ENCODE measurements around the gene RECK.

RECK gene

DNA sequence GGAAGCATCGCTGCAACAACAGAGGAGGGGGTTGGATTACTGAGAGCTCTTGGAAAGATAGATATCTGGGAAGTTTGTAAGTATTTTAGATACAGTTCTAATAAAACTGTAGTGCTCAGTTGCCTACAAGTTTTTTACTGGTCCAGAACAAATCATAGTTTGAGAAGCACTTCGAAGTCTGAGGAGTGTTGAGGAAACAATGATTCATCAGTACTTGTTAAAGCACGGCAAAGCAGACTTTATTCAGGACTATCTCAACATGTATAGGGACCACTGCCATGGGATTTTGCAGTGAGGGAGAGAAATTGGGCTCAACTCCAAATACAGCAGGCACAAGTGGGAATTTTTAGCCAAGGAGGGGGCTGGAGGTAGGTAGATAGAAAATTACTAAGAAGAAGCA is 25.3 kb upstream of the RECK start:
- no peak overlapping the region for H3K27ac ChIP-seq
- DNase-seq (ENCODE audit: low spot score), result no peak
- POLR2A ChIA-PET (ENCODE audit: low non-redundant PET), result no interaction called here
- TF ChIP-seq, protein P1, sequence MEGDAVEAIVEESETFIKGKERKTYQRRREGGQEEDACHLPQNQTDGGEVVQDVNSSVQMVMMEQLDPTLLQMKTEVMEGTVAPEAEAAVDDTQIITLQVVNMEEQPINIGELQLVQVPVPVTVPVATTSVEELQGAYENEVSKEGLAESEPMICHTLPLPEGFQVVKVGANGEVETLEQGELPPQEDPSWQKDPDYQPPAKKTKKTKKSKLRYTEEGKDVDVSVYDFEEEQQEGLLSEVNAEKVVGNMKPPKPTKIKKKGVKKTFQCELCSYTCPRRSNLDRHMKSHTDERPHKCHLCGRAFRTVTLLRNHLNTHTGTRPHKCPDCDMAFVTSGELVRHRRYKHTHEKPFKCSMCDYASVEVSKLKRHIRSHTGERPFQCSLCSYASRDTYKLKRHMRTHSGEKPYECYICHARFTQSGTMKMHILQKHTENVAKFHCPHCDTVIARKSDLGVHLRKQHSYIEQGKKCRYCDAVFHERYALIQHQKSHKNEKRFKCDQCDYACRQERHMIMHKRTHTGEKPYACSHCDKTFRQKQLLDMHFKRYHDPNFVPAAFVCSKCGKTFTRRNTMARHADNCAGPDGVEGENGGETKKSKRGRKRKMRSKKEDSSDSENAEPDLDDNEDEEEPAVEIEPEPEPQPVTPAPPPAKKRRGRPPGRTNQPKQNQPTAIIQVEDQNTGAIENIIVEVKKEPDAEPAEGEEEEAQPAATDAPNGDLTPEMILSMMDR (conservative IDR thresholded peaks at IDR 0.05; ENCODE audit: low read depth), result no peak
- CTCF ChIA-PET, result interaction anchor here (0.6 kb wide), 1 partner anchor 154 kb away, joined by 3 read pairs; no protein-coding TSS in a partner anchor

DNA sequence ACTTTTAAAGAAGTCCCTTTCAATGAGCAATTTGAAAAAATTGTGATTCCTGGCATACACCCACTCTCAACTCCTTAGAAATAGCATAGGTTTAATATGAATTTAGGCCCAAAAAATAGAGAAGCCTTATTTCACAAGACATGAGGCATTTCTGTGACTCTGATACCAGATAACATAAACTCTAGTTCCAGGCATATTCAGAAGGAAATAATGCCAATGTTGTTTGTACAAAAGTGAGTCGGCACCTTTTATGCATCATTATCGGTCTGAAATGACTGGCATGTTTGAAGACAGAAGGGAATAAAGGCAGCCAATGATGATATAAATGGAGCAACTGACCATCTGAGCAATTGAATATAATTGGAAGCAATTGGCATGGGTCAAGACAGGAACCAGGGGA is 19.4 kb upstream of the RECK start:
- ChIA-PET POLR2A (ENCODE audit: low non-redundant PET) (no interaction called here), CTCF (no interaction called here)

DNA sequence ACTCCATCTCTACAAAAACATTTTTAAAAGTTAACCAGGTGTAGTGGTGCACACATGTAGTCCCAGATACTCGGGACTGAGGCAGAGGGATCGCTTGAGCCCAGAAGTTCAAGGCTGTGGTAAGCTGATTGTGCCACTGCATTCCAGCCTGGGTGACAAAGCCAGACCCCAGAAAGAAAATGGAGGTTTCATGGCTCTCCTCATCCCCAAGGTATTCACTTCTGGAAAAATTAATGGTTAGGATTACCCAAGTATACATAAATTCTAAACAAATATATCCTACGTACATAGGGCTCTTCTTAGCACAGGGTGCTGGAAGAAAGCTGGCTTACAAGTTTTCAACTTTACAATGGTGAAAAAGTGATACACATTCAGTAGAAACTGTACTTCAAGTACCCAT is 18.6 kb upstream of the RECK start:
- POLR2A ChIA-PET (ENCODE audit: low non-redundant PET), result no interaction called here
- DNase-seq (ENCODE audit: low spot score), result no peak
- TF ChIP-seq, protein P1 (conservative IDR thresholded peaks at IDR 0.05; ENCODE audit: low read depth), result no peak
- H3K27ac ChIP-seq, result no peak overlapping the region
- CTCF ChIA-PET, result no interaction called here

More for the DNA sequence above, 19.4 kb upstream of the RECK start:
- no peak overlapping the region for H3K27ac ChIP-seq
- no peak for DNase-seq (ENCODE audit: low spot score)
- TF ChIP-seq, protein P1 (conservative IDR thresholded peaks at IDR 0.05; ENCODE audit: low read depth), result no peak

DNA sequence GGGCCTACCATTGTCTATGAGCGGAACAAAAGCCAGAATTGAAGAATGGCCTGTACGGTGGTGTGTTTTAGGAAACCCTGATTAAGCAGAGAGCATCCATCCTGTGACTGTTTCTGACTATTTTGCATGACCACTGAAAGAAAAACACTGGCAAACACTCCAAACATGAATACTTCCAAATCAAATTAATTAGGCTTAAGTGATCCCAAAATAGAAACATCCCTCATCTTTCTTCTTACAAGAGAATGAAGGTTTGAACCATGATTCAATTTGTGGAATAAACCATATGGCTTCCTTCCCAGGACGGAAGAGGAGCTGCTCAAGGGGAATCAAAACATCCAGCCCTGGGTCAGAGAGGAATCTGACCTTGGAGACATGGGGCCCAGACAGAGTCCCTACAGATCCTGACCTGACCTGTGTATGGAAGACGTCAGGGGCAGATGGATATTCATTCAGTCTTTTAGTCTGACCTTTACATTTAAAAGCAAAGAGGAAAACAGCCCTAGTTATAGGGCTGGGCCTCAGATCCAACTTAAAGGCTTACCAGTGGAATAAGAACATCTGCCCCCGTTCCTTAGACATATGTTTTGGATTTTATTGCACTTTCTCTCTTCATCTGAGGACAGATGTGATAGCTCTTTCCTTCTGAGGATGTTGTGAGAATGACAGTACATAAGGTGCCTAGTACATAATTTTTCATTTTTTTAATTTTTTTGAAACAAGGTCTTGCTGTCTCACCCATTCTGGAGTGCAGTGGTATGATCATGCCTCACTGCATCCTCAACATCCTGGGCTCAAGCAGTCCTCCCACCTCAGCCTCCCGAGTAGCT is 17.6 kb upstream of the RECK start:
- ChIA-PET POLR2A (ENCODE audit: low non-redundant PET) (no interaction called here), CTCF (interaction anchor here (0.6 to 1.1 kb wide), 2 partner anchors 116 to 137 kb away, joined by 3 read pairs; no protein-coding TSS in a partner anchor)
- no peak for DNase-seq (ENCODE audit: low spot score)
- no peak overlapping the region for H3K27ac ChIP-seq
- TF ChIP-seq, protein P1 (conservative IDR thresholded peaks at IDR 0.05; ENCODE audit: low read depth), result no peak

DNA sequence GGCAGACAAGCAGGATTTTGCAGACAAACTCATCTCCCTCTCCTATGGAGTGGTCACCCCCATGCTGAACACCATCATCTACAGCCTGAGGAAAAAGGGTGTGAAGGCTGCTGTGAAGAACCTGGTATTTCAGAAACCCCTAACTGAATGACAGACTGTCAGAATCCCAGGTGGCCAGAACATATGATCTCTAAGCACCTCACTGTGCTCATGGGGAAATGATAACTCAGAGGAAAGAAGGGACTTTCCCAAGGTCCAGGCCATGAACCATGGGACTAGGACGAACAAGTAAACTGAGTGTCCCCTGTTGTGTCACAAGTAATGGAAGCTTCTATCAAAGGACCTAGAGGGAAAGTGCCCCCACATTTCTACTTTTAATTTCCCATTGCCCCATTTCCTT is 14.7 kb upstream of the RECK start:
- ChIA-PET CTCF (interaction anchor here (1.1 to 2.5 kb wide), 2 partner anchors 66 to 67 kb away, joined by 4 to 19 read pairs; no protein-coding TSS in a partner anchor), POLR2A (ENCODE audit: low non-redundant PET) (no interaction called here)
- H3K27ac ChIP-seq, result no peak overlapping the region
- TF ChIP-seq, protein P1 (conservative IDR thresholded peaks at IDR 0.05; ENCODE audit: low read depth), result no peak
- no peak for DNase-seq (ENCODE audit: low spot score)

DNA sequence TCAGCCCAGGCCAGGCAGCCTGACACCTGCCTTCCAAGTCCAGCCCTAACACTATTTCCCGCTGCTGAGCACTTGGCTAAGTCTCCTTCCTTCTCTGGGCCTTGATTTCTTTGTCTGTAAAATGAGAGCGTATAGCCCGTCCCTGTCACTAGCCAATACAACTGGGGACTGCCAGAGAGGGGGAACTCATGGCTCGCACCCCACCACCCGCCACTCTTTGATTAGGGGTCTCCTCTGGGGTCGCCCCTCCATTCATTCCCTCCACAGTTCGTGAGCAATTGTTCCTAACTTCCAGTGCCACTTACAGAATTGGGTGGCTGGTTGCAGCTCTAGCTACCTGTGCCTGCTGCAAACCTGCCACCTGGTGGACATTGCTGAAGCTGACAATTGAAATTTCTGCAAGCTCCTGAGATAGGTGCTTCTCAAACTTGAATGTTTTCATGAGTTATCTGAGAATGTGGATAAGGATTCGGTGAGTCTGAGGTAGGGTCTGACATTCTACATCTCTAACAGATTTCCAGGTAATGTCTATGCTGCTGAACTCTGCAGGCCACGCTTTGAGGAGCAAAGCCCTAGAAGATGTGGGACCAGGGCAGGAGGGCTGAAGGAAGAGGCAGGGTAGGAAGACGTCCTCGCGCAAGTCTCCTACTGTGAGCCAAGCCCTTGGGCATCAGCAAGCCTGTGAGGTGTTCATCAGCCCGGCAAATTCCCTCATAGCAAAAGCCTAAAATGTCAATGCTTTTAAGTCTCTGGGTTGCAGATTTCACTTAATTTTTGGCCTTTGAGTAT is 13.3 kb upstream of the RECK start:
- CTCF ChIA-PET, result interaction anchor here (0.6 to 2.5 kb wide), 14 partner anchors 13 to 470 kb away, joined by 4 to 19 read pairs (median 4); partner anchors contain the start of genes HRCT1 and RECK
- TF ChIP-seq, protein P1 (conservative IDR thresholded peaks at IDR 0.05; ENCODE audit: low read depth), result peak; percentile 99
- POLR2A ChIA-PET (ENCODE audit: low non-redundant PET), result no interaction called here
- DNase-seq (ENCODE audit: low spot score), result peak; percentile 65
- H3K27ac ChIP-seq, result no peak overlapping the region
